Measurements from ENCODE around the gene DPP6. TPM values are rescaled to one million over a fixed set of nuclear protein-coding genes. Genes with fewer than 3 reads are reported as not detected.

Gene DPP6
- total RNA-seq, 1 experiment from 2014 or later = not detected

DNA sequence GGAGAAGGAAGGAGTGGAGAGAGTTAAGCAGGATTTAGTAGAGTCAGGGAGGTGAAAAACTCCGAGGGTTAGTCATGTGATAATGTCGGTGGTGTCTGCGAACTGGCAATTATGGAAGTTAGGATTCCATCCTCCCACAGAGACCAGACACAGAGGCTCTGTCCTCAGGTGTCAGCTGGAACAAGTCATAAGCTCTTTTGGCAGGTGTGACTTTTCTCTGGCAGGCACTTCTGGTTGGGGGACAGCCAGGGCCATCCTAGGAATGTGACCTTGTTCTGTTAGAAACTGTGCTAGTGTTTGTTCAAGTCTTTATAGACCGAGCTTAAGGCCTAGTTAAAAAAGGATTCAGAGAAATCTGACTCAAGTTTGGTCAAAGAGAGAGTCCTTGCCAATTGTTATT, 371.0 kb downstream of the DPP6 start:
- no peaks in the 10 kb centered on the region for H4K20me1 ChIP-seq (ENCODE audit: low read length)
- H3K9me3 ChIP-seq (ENCODE audit: low read length) = no peaks in the 10 kb centered on the region
- H3K27me3 ChIP-seq (ENCODE audit: low read length) = no peaks in the 10 kb centered on the region
- TF ChIP-seq EZH2 (IDR thresholded peaks at IDR 0.05; ENCODE audit: low read length, unreplicated experiment) (no peak), EZH2phosphoT487 (IDR thresholded peaks at IDR 0.05; ENCODE audit: borderline replicate concordance, low read length) (no peak)
- TF ChIP-seq, protein P1, sequence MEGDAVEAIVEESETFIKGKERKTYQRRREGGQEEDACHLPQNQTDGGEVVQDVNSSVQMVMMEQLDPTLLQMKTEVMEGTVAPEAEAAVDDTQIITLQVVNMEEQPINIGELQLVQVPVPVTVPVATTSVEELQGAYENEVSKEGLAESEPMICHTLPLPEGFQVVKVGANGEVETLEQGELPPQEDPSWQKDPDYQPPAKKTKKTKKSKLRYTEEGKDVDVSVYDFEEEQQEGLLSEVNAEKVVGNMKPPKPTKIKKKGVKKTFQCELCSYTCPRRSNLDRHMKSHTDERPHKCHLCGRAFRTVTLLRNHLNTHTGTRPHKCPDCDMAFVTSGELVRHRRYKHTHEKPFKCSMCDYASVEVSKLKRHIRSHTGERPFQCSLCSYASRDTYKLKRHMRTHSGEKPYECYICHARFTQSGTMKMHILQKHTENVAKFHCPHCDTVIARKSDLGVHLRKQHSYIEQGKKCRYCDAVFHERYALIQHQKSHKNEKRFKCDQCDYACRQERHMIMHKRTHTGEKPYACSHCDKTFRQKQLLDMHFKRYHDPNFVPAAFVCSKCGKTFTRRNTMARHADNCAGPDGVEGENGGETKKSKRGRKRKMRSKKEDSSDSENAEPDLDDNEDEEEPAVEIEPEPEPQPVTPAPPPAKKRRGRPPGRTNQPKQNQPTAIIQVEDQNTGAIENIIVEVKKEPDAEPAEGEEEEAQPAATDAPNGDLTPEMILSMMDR (conservative IDR thresholded peaks at IDR 0.05; ENCODE audit: low read depth, low read length) = no peak
- no peaks in the 10 kb centered on the region for H3K36me3 ChIP-seq (ENCODE audit: low read depth, low read length)
- ATAC-seq (no peak), DNase-seq (no peak)
- H3F3A ChIP-seq (ENCODE audit: low read length, unreplicated experiment) = no peaks in the 10 kb centered on the region
- CTCF ChIA-PET = no interaction called here
- no peaks in the 10 kb centered on the region for H3K79me2 ChIP-seq (ENCODE audit: low read length)
- intact Hi-C loops (cut with micrococcal nuclease) = no loop called here
- BruUV-seq (replicated peaks) = no TSS peak
- no peak overlapping the region for H3K4me3 ChIP-seq (ENCODE audit: low read length)
- POLR2A ChIA-PET (ENCODE audit: unreplicated experiment) = no interaction called here
- no peak overlapping the region for H3K27ac ChIP-seq (ENCODE audit: low read length)
- no peak overlapping the region for H3K4me2 ChIP-seq (ENCODE audit: low read length)
- H3K9me2 ChIP-seq (replicated peaks; ENCODE audit: low read length) = no peaks in the 10 kb centered on the region
- H3K9ac ChIP-seq (ENCODE audit: low read length) = no peak overlapping the region
- H2AFZ ChIP-seq (ENCODE audit: low read length) = no peak overlapping the region
- no peaks in the 10 kb centered on the region for H3K4me1 ChIP-seq (ENCODE audit: insufficient read depth, low read length)

- H3K4me2 ChIP-seq (ENCODE audit: low read length) = no peak overlapping the region
- no peaks in the 10 kb centered on the region for H3K4me1 ChIP-seq (ENCODE audit: insufficient read depth, low read length)
- no peaks in the 10 kb centered on the region for H3F3A ChIP-seq (ENCODE audit: low read length, unreplicated experiment)
- no peaks in the 10 kb centered on the region for H3K79me2 ChIP-seq (ENCODE audit: low read length)
- no TSS peak for BruUV-seq (replicated peaks)
- no peak overlapping the region for H3K9ac ChIP-seq (ENCODE audit: low read length)
- POLR2A ChIA-PET (ENCODE audit: unreplicated experiment) = no interaction called here
- no peaks in the 10 kb centered on the region for H3K9me2 ChIP-seq (replicated peaks; ENCODE audit: low read length)
- no peaks in the 10 kb centered on the region for H3K36me3 ChIP-seq (ENCODE audit: low read depth, low read length)
- H3K27ac ChIP-seq (ENCODE audit: low read length) = no peak overlapping the region
- H2AFZ ChIP-seq (ENCODE audit: low read length) = no peak overlapping the region
- DNase-seq (no peak), ATAC-seq (no peak)
- no peaks in the 10 kb centered on the region for H3K9me3 ChIP-seq (ENCODE audit: low read length)
- no peaks in the 10 kb centered on the region for H3K27me3 ChIP-seq (ENCODE audit: low read length)
- CTCF ChIA-PET = no interaction called here
- intact Hi-C loops (cut with micrococcal nuclease) = no loop called here
- H3K4me3 ChIP-seq (ENCODE audit: low read length) = no peak overlapping the region
- TF ChIP-seq, protein P1 (conservative IDR thresholded peaks at IDR 0.05; ENCODE audit: low read depth, low read length) = no peak
- TF ChIP-seq EZH2phosphoT487 (IDR thresholded peaks at IDR 0.05; ENCODE audit: borderline replicate concordance, low read length) (no peak), EZH2 (IDR thresholded peaks at IDR 0.05; ENCODE audit: low read length, unreplicated experiment) (no peak)
- H4K20me1 ChIP-seq (ENCODE audit: low read length) = no peaks in the 10 kb centered on the region
Observed at GRCh38 chr7:154424350-154424749, 372.2 kb downstream of the DPP6 start.

- no peak for ATAC-seq
- no TSS peak for BruUV-seq (replicated peaks)
- H3K27ac ChIP-seq (ENCODE audit: low read length) = no peak overlapping the region
- TF ChIP-seq EZH2 (IDR thresholded peaks at IDR 0.05; ENCODE audit: low read length, unreplicated experiment) (no peak), EZH2phosphoT487 (IDR thresholded peaks at IDR 0.05; ENCODE audit: borderline replicate concordance, low read length) (no peak)
- TF ChIP-seq, protein P1 (conservative IDR thresholded peaks at IDR 0.05; ENCODE audit: low read depth, low read length) = no peak
- no peak overlapping the region for H3K9ac ChIP-seq (ENCODE audit: low read length)
- no peaks in the 10 kb centered on the region for H3K4me1 ChIP-seq (ENCODE audit: insufficient read depth, low read length)
- H2AFZ ChIP-seq (ENCODE audit: low read length) = no peak overlapping the region
- intact Hi-C loops (cut with micrococcal nuclease) = no loop called here
- CTCF ChIA-PET = no interaction called here
- H4K20me1 ChIP-seq (ENCODE audit: low read length) = no peaks in the 10 kb centered on the region
- H3F3A ChIP-seq (ENCODE audit: low read length, unreplicated experiment) = no peaks in the 10 kb centered on the region
- no peaks in the 10 kb centered on the region for H3K36me3 ChIP-seq (ENCODE audit: low read depth, low read length)
- H3K9me3 ChIP-seq (ENCODE audit: low read length) = no peaks in the 10 kb centered on the region
- H3K4me3 ChIP-seq (ENCODE audit: low read length) = no peak overlapping the region
- no peak overlapping the region for H3K4me2 ChIP-seq (ENCODE audit: low read length)
- H3K79me2 ChIP-seq (ENCODE audit: low read length) = no peaks in the 10 kb centered on the region
- POLR2A ChIA-PET (ENCODE audit: unreplicated experiment) = no interaction called here
- no peaks in the 10 kb centered on the region for H3K9me2 ChIP-seq (replicated peaks; ENCODE audit: low read length)
- no peaks in the 10 kb centered on the region for H3K27me3 ChIP-seq (ENCODE audit: low read length)
- DNase-seq = no peak
Observed at GRCh38 chr7:154425271-154425670, 373.1 kb downstream of the DPP6 start.
